KOPT-K1 (cell line): Measurements from ENCODE around the gene RXFP3.

Source experiments
- H3K27ac ChIP-seq: fragments of 200-600 bp; sonication (generic); 2 replicates; pipeline ENCODE4 v1.5.1; 2016; ENCODE audit warnings: antibody characterized with exemption, mild to moderate bottlenecking, low read depth, low read length; ENCODE audit not compliant: poor library complexity, severe bottlenecking
- H3K36me3 ChIP-seq: fragments of 200-600 bp; sonication (generic); 2 replicates; pipeline ENCODE4 v1.5.1; 2017; ENCODE audit warnings: antibody characterized with exemption, mild to moderate bottlenecking, low read length, moderate library complexity; ENCODE audit not compliant: insufficient read depth
- H3K9me3 ChIP-seq: fragments of 200-600 bp; sonication (generic); 2 replicates; pipeline ENCODE4 v1.5.1; 2017; ENCODE audit warnings: antibody characterized with exemption, low read length, mild to moderate bottlenecking; ENCODE audit not compliant: insufficient read depth, poor library complexity, severe bottlenecking

The RXFP3 gene

DNA sequence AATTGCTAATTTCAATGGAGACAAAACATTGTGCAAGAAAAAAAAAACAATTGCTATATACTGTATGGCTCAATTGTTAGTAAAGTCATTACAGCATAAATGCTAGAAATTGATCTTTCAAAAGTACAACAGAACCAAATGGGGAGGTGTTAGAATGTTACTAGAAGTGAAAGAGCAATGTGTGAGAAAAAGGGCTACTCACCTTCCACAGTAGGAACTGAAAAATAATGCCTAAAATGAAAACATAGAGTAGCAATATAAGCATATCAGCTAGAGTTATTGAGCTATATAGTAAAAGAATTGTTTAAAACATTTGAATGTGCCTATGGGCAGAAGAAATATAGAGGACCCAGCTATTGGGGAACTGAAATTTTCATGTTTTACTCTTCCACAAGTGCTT lies 10.9 kb upstream of the RXFP3 start:
- Histone ChIP-seq H3K9me3 (no peaks in the 10 kb centered on the region), H3K27ac (no peak overlapping the region), H3K36me3 (no peaks in the 10 kb centered on the region)

DNA sequence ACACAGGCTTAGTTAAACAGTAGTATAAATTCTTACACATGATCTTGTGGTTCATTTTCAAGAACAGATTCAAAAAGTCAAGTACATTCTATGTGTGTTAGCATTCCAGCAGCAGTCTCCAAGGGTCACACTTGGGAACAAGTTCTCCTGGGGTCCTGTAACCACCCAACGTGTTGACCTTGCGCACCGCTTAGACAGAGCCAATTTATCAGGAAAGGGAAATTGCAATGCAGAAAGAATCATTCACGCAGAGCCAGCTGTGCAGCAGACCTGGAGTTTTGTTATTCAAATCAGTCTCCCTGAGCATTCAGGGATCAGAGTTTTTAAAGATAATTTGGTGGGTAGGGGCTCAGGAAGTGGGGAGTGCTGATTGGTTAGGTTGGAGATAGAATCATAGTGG lies 8.5 kb upstream of the RXFP3 start:
- Histone ChIP-seq H3K36me3 (no peaks in the 10 kb centered on the region), H3K27ac (no peak overlapping the region)

DNA sequence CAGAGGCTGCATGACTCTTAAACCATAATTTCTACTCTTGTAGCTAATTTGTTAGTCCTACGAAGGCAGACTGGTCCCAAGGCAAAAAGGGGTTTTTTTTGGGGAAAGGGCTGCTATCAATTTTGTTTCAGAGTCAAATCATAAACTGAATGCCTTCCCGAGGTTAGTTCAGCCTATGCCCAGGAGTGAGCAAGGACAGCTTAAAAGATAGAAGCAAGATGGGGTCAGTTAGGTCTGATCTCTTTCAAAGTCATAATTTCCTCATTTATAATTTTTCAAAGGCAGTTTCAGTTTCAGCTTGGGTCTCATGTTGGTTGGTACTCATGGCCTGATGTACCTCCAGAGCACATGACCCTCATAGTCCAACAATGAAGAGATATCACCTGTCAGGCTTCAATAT lies 7.9 kb upstream of the RXFP3 start:
- Histone ChIP-seq H3K27ac (no peak overlapping the region), H3K36me3 (no peaks in the 10 kb centered on the region), H3K9me3 (no peaks in the 10 kb centered on the region)

More for the DNA sequence above, 8.5 kb upstream of the RXFP3 start:
- no peaks in the 10 kb centered on the region for H3K9me3 ChIP-seq

DNA sequence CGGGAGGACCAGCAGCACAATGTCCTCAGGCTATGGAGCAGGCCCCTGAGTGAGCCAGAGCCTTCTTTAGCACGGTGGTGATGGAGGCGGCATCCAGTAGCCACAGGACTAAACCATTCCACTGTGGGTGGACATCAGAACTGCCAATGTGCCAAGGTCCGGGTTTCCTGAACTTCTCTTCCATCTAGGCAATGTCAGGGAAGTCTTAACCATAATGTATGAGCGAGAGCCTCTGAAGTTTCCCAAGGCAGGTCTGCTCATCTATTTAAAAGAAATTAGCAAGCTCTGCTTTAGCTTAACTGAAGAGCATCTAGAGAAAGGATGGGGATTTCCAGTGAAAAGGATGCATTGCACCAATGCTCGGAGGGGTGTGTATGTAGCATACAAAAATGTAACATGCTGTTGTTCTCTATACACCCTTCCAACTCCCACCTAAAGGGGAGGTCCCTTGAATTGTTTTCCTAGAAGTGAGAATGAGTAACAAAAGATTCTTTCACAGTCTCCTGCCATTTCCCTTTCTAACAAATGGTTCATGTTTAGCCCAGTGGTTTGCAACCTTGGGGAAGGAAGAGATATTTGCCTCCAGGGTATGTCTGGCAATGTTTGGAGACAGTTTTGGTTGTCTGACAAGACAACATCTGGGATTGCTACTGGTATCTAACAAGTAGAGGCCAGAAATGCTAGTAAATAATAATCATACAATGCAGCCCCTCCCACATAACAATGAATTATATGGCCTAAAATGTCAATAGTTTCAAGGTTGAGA lies 6.1 kb upstream of the RXFP3 start:
- Histone ChIP-seq H3K9me3 (no peaks in the 10 kb centered on the region), H3K36me3 (no peaks in the 10 kb centered on the region), H3K27ac (no peak overlapping the region)

DNA sequence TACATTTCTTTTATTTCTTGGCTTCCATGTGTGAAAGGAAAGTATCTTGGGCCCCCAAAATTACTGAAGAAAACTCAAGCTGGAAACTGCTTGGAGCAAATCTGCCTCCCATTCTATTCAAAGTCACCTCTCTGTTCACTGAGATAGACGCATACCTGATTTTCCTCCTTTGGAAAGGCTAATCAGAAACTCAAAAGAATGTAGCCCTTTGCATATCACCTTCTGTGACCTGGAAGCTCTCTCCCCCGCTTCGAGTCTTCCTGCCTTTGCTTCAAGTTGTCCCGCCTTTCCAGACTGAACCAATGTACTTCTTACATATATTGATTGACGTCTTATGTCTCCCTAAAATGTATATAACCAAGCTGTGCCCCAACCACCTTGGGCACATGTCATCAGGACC lies 5.0 kb upstream of the RXFP3 start:
- H3K9me3 ChIP-seq = no peaks in the 10 kb centered on the region
- no peaks in the 10 kb centered on the region for H3K36me3 ChIP-seq
- no peak overlapping the region for H3K27ac ChIP-seq

DNA sequence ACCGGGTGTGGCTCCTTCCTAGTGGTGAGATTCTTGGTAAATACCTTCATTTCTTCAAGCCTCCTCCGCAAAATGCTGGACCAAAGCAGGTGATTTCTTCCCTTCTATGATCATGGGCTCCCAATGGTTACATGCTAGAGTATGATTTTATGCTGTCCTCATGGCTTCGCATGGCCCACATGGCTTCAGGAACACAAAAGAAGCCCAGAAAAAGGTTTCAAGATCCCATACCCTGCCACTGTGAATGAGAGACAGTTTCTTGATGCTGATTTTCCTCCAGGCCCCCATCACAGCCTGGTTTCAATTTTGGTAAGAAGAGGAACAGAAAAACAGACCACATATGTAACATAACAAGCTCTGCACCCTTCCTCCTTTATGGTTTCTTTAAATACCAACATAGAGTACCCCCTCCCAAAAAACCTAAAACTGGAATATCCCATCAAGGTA lies 2.4 kb upstream of the RXFP3 start:
- Histone ChIP-seq H3K9me3 (no peaks in the 10 kb centered on the region), H3K36me3 (no peaks in the 10 kb centered on the region), H3K27ac (no peak overlapping the region)

DNA sequence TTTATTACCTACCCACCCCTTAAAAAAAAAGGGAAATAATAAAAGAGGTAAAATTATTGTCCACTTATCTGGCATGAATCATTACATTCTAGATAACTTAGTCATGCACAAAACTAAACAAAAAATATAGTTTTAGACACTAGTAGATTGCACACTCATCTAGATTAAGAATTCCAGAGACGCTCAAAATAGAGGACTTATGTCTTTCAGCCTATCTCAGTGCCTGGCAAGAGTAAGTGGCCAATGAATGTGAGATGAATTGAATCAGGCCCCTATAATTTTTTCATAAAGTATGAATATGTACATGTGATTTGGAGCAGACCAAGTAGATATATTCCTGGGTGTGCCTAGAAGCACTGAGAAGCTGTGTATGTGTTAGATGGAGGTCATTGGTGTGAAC lies 2.0 kb upstream of the RXFP3 start:
- H3K9me3 ChIP-seq = no peaks in the 10 kb centered on the region
- no peak overlapping the region for H3K27ac ChIP-seq
- H3K36me3 ChIP-seq = no peaks in the 10 kb centered on the region

DNA sequence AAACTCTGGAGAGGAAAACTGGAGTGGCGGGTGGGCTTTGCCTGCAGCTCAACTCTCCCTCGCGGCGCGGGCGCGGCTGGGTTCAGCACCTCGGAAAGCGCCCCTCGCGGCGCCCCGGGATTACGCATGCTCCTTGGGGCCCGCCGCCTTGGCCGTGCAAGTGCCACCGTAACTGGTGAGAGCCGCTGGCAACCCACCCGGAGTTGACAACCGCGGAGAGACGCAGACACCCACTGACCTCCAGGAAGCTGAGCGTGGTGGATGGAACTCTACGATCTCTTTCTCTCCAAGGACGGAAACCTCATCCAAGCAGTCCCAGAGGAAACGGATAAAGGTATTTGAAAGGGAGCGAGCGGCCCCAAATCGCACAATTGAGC lies 194 bp upstream of the RXFP3 start:
- H3K9me3 ChIP-seq = no peaks in the 10 kb centered on the region
- no peak overlapping the region for H3K27ac ChIP-seq
- no peaks in the 10 kb centered on the region for H3K36me3 ChIP-seq

DNA sequence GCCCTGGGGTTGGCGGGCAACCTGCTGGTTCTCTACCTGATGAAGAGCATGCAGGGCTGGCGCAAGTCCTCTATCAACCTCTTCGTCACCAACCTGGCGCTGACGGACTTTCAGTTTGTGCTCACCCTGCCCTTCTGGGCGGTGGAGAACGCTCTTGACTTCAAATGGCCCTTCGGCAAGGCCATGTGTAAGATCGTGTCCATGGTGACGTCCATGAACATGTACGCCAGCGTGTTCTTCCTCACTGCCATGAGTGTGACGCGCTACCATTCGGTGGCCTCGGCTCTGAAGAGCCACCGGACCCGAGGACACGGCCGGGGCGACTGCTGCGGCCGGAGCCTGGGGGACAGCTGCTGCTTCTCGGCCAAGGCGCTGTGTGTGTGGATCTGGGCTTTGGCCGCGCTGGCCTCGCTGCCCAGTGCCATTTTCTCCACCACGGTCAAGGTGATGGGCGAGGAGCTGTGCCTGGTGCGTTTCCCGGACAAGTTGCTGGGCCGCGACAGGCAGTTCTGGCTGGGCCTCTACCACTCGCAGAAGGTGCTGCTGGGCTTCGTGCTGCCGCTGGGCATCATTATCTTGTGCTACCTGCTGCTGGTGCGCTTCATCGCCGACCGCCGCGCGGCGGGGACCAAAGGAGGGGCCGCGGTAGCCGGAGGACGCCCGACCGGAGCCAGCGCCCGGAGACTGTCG lies 976 bp downstream of the RXFP3 start:
- Histone ChIP-seq H3K9me3 (no peaks in the 10 kb centered on the region), H3K27ac (no peak overlapping the region), H3K36me3 (no peaks in the 10 kb centered on the region)

DNA sequence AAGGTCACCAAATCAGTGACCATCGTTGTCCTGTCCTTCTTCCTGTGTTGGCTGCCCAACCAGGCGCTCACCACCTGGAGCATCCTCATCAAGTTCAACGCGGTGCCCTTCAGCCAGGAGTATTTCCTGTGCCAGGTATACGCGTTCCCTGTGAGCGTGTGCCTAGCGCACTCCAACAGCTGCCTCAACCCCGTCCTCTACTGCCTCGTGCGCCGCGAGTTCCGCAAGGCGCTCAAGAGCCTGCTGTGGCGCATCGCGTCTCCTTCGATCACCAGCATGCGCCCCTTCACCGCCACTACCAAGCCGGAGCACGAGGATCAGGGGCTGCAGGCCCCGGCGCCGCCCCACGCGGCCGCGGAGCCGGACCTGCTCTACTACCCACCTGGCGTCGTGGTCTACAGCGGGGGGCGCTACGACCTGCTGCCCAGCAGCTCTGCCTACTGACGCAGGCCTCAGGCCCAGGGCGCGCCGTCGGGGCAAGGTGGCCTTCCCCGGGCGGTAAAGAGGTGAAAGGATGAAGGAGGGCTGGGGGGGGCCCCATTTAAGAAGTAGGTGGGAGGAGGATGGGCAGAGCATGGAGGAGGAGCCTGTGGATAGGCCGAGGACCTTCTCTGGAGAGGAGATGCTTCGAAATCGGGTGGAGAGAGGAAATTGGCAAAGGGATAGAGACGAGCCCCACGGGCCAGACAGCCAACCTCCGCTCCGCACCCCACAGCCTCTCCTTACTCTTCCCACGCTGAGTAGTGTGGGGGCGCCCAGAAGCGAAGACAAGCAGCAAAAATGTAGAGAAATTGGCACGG lies 1.7 kb downstream of the RXFP3 start:
- Histone ChIP-seq H3K9me3 (no peaks in the 10 kb centered on the region), H3K36me3 (no peaks in the 10 kb centered on the region), H3K27ac (no peak overlapping the region)

DNA sequence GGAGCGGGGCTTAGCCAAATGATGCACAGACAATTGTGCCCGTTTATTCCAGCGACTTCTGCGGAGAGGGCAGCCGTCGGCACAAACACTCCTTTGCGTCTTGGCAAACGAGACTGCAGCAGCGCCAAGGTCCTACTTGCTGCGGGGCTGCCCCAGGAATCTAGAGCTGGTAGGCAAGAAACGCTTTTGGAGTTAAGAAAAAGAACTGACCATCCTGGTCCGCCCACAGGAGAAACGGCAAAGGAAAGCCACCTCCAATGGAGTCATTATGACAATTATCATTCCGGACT lies 2.3 kb downstream of the RXFP3 start:
- Histone ChIP-seq H3K36me3 (no peaks in the 10 kb centered on the region), H3K27ac (no peak overlapping the region), H3K9me3 (no peaks in the 10 kb centered on the region)

DNA sequence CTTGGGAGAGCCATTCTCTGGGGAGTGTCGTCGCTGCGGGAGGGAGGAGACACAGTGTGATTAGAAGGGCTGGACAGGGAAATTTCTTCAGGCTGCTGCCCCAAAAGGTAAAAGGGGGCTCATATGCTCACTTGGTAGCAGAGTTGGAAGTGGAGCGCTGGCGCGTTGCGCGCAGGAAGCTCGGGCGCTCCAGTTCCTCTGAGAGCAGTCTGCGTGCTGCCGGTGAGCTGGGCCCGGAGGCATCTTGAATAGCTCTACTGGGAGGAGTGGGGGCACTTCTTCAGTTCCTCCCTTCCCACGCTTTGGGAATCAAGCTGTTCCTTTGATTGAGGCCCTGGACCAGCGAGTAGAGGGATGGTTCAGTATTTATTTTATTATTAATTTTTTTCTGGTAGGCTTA lies 2.7 kb downstream of the RXFP3 start:
- H3K36me3 ChIP-seq = no peaks in the 10 kb centered on the region
- H3K9me3 ChIP-seq = no peaks in the 10 kb centered on the region
- no peak overlapping the region for H3K27ac ChIP-seq

DNA sequence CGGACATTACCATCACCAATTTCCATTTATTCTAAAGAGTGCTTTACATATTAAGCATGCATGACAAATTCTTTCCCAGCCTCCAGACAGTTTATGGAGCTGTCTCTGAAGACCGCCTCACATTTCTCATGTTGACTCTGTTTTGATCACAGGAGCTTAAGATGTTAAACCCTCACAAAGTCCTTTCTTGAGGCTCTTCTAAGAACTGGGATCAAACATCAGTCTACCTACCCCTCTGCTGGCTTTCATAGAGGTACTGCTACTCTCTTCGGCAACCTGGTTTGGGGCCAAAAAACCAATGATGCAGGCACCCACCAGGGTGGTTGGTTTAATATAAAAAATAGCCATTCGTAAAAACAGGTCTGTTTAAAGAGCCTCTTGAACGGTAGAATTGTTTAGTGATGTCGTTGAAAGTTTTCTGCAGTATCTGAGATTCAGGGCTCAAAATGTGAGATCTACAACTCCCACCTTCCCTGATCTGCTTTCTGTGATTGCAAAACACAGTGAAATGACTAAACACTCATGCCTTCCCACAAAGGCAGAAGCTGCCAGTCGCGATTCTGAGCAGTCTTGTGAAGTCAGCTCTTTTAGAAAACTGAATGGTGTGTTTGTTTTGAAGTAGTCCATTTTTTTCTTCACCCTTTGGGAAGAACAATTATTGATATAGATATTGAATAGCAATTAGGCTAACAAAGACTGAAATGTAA lies 3.5 kb downstream of the RXFP3 start:
- Histone ChIP-seq H3K27ac (no peak overlapping the region), H3K9me3 (no peaks in the 10 kb centered on the region), H3K36me3 (no peaks in the 10 kb centered on the region)

DNA sequence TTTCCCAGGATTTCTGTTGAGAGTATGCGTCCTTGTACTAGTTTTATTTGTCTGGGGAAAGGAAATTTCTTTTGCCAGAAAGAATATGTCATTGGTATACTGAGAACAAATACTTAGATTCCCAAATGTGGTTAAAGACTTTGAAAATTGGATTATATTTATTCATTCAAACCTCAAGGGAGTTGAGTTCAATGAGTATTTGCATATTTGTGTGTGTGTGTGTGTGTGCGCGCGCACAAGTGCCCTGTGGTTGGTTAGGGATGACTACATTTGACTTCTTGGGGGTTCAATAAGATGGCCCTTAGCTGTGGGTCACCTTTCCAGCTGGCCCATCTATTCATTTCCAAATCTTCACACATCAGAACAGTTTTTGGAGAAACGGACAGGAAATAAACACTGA lies 4.9 kb downstream of the RXFP3 start:
- H3K27ac ChIP-seq = no peak overlapping the region

DNA sequence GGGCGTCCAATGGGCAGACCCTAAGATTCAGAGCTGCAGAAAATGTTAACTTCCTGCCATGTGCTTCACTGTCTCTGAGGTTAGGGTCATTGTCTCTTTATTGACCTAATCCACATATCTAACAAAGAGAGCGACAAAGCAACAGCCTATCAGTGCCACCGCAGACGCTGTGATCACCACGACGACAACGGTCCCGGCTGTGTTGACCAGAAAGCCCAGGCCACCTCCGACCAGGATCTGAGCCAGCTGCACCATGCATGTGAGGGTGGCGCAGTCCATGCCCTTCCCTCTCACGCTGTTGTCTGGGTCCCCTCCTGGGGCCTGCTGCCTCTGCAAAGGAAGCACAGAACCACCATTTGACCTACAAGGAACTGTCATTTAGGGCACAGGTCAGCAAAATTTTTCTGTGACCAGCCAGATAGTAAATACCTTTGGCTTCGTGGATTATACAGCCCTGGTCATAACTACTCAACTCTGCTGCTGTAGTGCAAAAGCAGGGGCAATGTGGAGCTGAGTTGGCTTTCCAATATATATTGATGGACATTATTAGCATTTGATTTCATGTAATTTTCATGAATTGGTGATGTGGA lies 8.5 kb downstream of the RXFP3 start:
- Histone ChIP-seq H3K36me3 (no peaks in the 10 kb centered on the region), H3K27ac (no peak overlapping the region), H3K9me3 (no peaks in the 10 kb centered on the region)

More for the DNA sequence above, 4.9 kb downstream of the RXFP3 start:
- Histone ChIP-seq H3K36me3 (no peaks in the 10 kb centered on the region), H3K9me3 (no peaks in the 10 kb centered on the region)
